MM.1S (cell line): Measurements from ENCODE around the gene COMMD10.

Experiments
- DNase-seq: peaks from one replicate; pipeline ENCODE4 v3.0.0-alpha.2; 2015
- H2AFZ ChIP-seq: fragments of 300-600 bp; sonication (generic); 2 replicates; pipeline ENCODE4 v1.6.0; 2016; ENCODE audit warnings: antibody characterized with exemption, low read length
- H3F3A ChIP-seq: fragments of 300-600 bp; sonication (generic); 2 replicates; pipeline ENCODE4 v1.6.1; 2016; ENCODE audit warnings: mild to moderate bottlenecking, antibody characterized with exemption, low read length, moderate library complexity, mixed read lengths; ENCODE audit not compliant: insufficient read depth
- H3K27ac ChIP-seq: fragments of 300-600 bp; sonication (generic); 2 replicates; pipeline ENCODE4 v1.5.1; 2016; ENCODE audit warnings: mild to moderate bottlenecking, low read length
- H3K27me3 ChIP-seq: fragments of 300-600 bp; sonication (generic); replicated peaks from 2 replicates; pipeline ENCODE4 v1.6.0; 2016; ENCODE audit warnings: low read length; ENCODE audit not compliant: insufficient read depth
- H3K36me3 ChIP-seq: fragments of 300-600 bp; sonication (generic); replicated peaks from 2 replicates; pipeline ENCODE4 v1.6.1; 2016; ENCODE audit warnings: mild to moderate bottlenecking, low read length, mixed read lengths; ENCODE audit not compliant: insufficient read depth
- H3K4me1 ChIP-seq: fragments of 300-600 bp; sonication (generic); 2 replicates; pipeline ENCODE4 v1.6.1; 2016; ENCODE audit warnings: low read length, mixed read lengths
- H3K4me2 ChIP-seq: fragments of 300-600 bp; sonication (generic); 2 replicates; pipeline ENCODE4 v1.6.0; 2016; ENCODE audit warnings: low read depth, low read length
- H3K4me3 ChIP-seq: fragments of 300-600 bp; sonication (generic); 2 replicates; pipeline ENCODE4 v1.5.1; 2016; ENCODE audit warnings: low read length, mixed read lengths
- H3K79me2 ChIP-seq: fragments of 300-600 bp; sonication (generic); 2 replicates; pipeline ENCODE4 v1.6.1; 2016; ENCODE audit warnings: mixed run types, low read length, mixed read lengths
- H3K9ac ChIP-seq: fragments of 300-600 bp; sonication (generic); 2 replicates; pipeline ENCODE4 v1.6.1; 2016; ENCODE audit warnings: low read length, mixed read lengths
- H3K9me2 ChIP-seq: fragments of 300-600 bp; sonication (generic); replicated peaks from 2 replicates; pipeline ENCODE4 v1.6.1; 2016; ENCODE audit warnings: mild to moderate bottlenecking, low read length, mixed read lengths; ENCODE audit not compliant: insufficient read depth
- H3K9me3 ChIP-seq: fragments of 300-600 bp; sonication (generic); replicated peaks from 2 replicates; pipeline ENCODE4 v1.6.1; 2016; ENCODE audit warnings: mild to moderate bottlenecking, low read length, mixed read lengths; ENCODE audit not compliant: insufficient read depth
- H4K20me1 ChIP-seq: fragments of 300-600 bp; sonication (generic); 2 replicates; pipeline ENCODE4 v1.6.1; 2016; ENCODE audit warnings: mild to moderate bottlenecking, low read length, moderate library complexity, mixed read lengths; ENCODE audit not compliant: insufficient read depth
- CTCF ChIP-seq: fragments of 300-600 bp; sonication (generic); IDR thresholded peaks from 2 replicates; pipeline ENCODE4 v1.5.1; 2016; ENCODE audit warnings: antibody characterized with exemption, low read length, mixed read lengths
- EZH2 ChIP-seq: fragments of 300-600 bp; sonication (generic); optimal IDR thresholded peaks from 2 replicates; pipeline ENCODE3; 2017; ENCODE audit warnings: low read depth, mild to moderate bottlenecking, antibody characterized with exemption, low read length, mixed read lengths
- EZH2phosphoT487 ChIP-seq: fragments of 300-600 bp; sonication (generic); IDR thresholded peaks from 2 replicates; pipeline ENCODE4 v1.6.1; 2018; ENCODE audit warnings: antibody characterized with exemption, low read length

The COMMD10 gene

GRCh38 chr5:116248432-116248831 lies 163.6 kb downstream of the COMMD10 start:
- no peak overlapping the region for H3K9ac ChIP-seq

DNA sequence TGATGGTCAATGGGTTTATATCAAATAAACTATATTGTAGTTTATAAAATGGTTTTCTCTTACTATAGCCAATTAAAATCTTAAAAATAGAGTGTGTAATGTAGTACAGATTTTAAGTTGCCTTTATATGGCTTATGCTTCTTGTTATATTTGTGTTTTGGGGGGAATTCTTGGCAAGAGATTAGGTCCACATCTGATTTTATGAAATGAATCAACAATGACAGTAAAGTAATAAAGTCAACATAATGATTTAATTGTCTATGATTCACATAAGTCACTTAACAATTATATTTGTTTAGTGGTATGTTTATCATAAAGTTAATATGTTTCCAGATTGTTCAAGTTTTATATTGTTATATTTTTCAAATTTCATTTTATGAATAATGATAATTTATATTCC lies 164.8 kb downstream of the COMMD10 start:
- Histone ChIP-seq H3K27me3 (no peaks in the 10 kb centered on the region), H3K27ac (no peak overlapping the region), H3K9me2 (no peaks in the 10 kb centered on the region), H3K9me3 (no peaks in the 10 kb centered on the region), H3F3A (no peaks in the 10 kb centered on the region), H3K4me1 (no peaks in the 10 kb centered on the region), H3K9ac (no peak overlapping the region), H4K20me1 (no peaks in the 10 kb centered on the region), H2AFZ (no peak overlapping the region), H3K4me3 (no peak overlapping the region), H3K4me2 (no peak overlapping the region), H3K36me3 (no peaks in the 10 kb centered on the region), H3K79me2 (no peaks in the 10 kb centered on the region)
- TF ChIP-seq EZH2 (no peak), CTCF (no peak), EZH2phosphoT487 (no peak)
- no peak for DNase-seq

More at GRCh38 chr5:116248432-116248831, 163.6 kb downstream of the COMMD10 start:
- H3K79me2 ChIP-seq, result no peaks in the 10 kb centered on the region
- no peak overlapping the region for H2AFZ ChIP-seq
- H3K4me3 ChIP-seq, result no peak overlapping the region
- H3K27ac ChIP-seq, result no peak overlapping the region
- H3K9me3 ChIP-seq, result no peaks in the 10 kb centered on the region
- H3K9me2 ChIP-seq, result no peaks in the 10 kb centered on the region
- no peaks in the 10 kb centered on the region for H4K20me1 ChIP-seq
- H3F3A ChIP-seq, result no peaks in the 10 kb centered on the region
- DNase-seq, result no peak
- no peaks in the 10 kb centered on the region for H3K27me3 ChIP-seq
- no peak for TF ChIP-seq EZH2
- TF ChIP-seq CTCF, result no peak
- TF ChIP-seq EZH2phosphoT487, result no peak
- H3K36me3 ChIP-seq, result no peaks in the 10 kb centered on the region
- H3K4me2 ChIP-seq, result no peak overlapping the region
- no peaks in the 10 kb centered on the region for H3K4me1 ChIP-seq

DNA sequence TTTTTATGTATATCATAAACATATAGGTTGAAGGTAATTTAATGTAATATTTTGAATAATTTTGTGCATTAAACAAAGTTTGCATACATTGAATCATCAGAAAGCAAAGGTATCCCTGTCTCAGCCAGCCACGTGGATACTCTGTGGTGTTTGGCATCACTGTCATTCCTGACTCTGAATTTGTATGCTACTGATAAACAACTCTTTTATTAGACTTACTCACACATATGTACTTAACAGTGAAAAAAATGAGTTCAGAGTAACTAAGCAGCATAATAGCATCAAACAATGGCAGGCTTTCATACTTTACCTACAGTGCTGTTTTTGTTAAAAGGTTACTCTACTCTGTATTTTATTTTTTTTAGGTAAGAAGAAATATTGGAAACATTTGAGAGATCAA lies 171.9 kb downstream of the COMMD10 start:
- Histone ChIP-seq H3K9me3 (no peaks in the 10 kb centered on the region), H4K20me1 (no peaks in the 10 kb centered on the region), H3K9me2 (no peaks in the 10 kb centered on the region), H3F3A (no peaks in the 10 kb centered on the region), H3K4me2 (no peak overlapping the region), H3K4me3 (no peak overlapping the region), H2AFZ (no peak overlapping the region), H3K9ac (no peak overlapping the region), H3K36me3 (no peaks in the 10 kb centered on the region), H3K79me2 (no peaks in the 10 kb centered on the region), H3K4me1 (no peaks in the 10 kb centered on the region), H3K27ac (no peak overlapping the region), H3K27me3 (no peaks in the 10 kb centered on the region)
- no peak for DNase-seq
- TF ChIP-seq EZH2 (no peak), CTCF (no peak), EZH2phosphoT487 (no peak)

DNA sequence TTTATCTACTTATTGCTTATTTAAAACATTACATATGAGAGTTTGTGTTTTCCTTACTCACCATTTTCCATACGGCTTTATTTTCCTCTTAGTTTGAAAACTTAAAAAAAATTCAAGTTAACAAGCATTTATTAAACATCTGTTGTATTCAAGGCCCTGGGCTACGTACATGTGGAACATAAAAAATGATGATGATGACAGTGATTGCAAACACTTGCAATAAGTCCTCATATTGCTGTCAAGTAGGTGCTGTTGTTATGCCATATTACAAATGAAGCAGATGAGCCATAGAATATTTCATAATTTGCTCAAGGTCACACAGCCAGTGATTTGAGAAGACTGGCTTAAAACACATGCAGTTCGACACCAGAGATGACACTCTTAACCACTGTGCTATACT lies 180.6 kb downstream of the COMMD10 start:
- Histone ChIP-seq H3K79me2 (no peaks in the 10 kb centered on the region), H3K9ac (no peak overlapping the region), H3K4me3 (no peak overlapping the region), H3K4me2 (no peak overlapping the region), H3K9me2 (no peaks in the 10 kb centered on the region), H3K27me3 (no peaks in the 10 kb centered on the region), H3K36me3 (no peaks in the 10 kb centered on the region), H4K20me1 (no peaks in the 10 kb centered on the region), H3K9me3 (no peaks in the 10 kb centered on the region), H2AFZ (no peak overlapping the region), H3K27ac (no peak overlapping the region), H3F3A (no peaks in the 10 kb centered on the region), H3K4me1 (no peaks in the 10 kb centered on the region)
- no peak for DNase-seq
- TF ChIP-seq EZH2phosphoT487 (no peak), CTCF (no peak), EZH2 (no peak)
